Measurements from ENCODE around the gene EFCAB3.
A peak's percentile ranks its signal among the peaks of the same experiment; 100 is the strongest.
"Not testable (repeated sequence)": the region's sequence is repeated elsewhere in the genome, so short reads cannot be mapped to it uniquely, and the experiment has no call there.

EFCAB3 gene

GRCh38 chr17:62380253-62380652, at the start of gene EFCAB3:
TSS of gene EFCAB3 (plus strand) at chr17:62380553. CDS start at chr17:62382980, 2,427 bp downstream.
- no peak for DNase-seq

GRCh38 chr17:62336527-62336926, 43.8 kb upstream of the EFCAB3 start:
- DNase-seq: no peak

GRCh38 chr17:62343764-62344270, 36.5 kb upstream of the EFCAB3 start:
- no peak for DNase-seq

GRCh38 chr17:62351176-62351575, 29.2 kb upstream of the EFCAB3 start:
- no peak for DNase-seq

- DNase-seq: no peak
Observed at GRCh38 chr17:62366191-62366590, 14.2 kb upstream of the EFCAB3 start.

- DNase-seq: no peak
Observed at GRCh38 chr17:62381561-62381960, 1.2 kb downstream of the EFCAB3 start.

- no peak for DNase-seq
Observed at GRCh38 chr17:62388856-62389255, 8.5 kb downstream of the EFCAB3 start.

- DNase-seq: no peak
Observed at GRCh38 chr17:62392908-62393307, 12.6 kb downstream of the EFCAB3 start.

GRCh38 chr17:62398891-62399290, 18.5 kb downstream of the EFCAB3 start:
- no peak for DNase-seq

- no peak for DNase-seq
Observed at GRCh38 chr17:62405451-62405850, 25.1 kb downstream of the EFCAB3 start.

- not testable (repeated sequence) for DNase-seq
Observed at GRCh38 chr17:62413090-62413489, 32.7 kb downstream of the EFCAB3 start.

- peak; percentile 59 to 71 (median 62) for DNase-seq
Observed at GRCh38 chr17:62423647-62424461, 43.5 kb downstream of the EFCAB3 start, which contains the start of gene METTL2A. TSS of gene METTL2A (plus strand) at chr17:62423897. CDS start at chr17:62423903, 6 bp downstream.

GRCh38 chr17:62426214-62426613, 45.9 kb downstream of the EFCAB3 start:
- DNase-seq: not testable (repeated sequence)

GRCh38 chr17:62435251-62435650, 54.9 kb downstream of the EFCAB3 start:
- DNase-seq: not testable (repeated sequence)

GRCh38 chr17:62441181-62441580, 60.8 kb downstream of the EFCAB3 start:
- DNase-seq: not testable (repeated sequence)

- DNase-seq: no peak
Observed at GRCh38 chr17:62444063-62444462, 63.7 kb downstream of the EFCAB3 start.

GRCh38 chr17:62445791-62446190, 65.4 kb downstream of the EFCAB3 start:
- DNase-seq: not testable (repeated sequence)

GRCh38 chr17:62452195-62452594, 71.8 kb downstream of the EFCAB3 start:
- not testable (repeated sequence) for DNase-seq

GRCh38 chr17:62453041-62453440, 72.7 kb downstream of the EFCAB3 start:
- not testable (repeated sequence) for DNase-seq

- not testable (repeated sequence) for DNase-seq
Observed at GRCh38 chr17:62453656-62454055, 73.3 kb downstream of the EFCAB3 start.

- not testable (repeated sequence) for DNase-seq
Observed at GRCh38 chr17:62454111-62454510, 73.8 kb downstream of the EFCAB3 start.

GRCh38 chr17:62456016-62456415, 75.7 kb downstream of the EFCAB3 start:
- no peak for DNase-seq

GRCh38 chr17:62458483-62458882, 78.1 kb downstream of the EFCAB3 start:
- not testable (repeated sequence) for DNase-seq

GRCh38 chr17:62464422-62464821, 84.1 kb downstream of the EFCAB3 start:
- DNase-seq: not testable (repeated sequence)

All from activated CD4-positive, CD25-positive, alpha-beta regulatory T cell (primary cell).